ENCODE data around the gene TLE4. TPM values are rescaled to one million over a fixed set of nuclear protein-coding genes. Genes with fewer than 3 reads are reported as not detected.

TLE4 gene
- total RNA-seq, 4 donors from 2014 or later: 19.3 to 87.5 (median 41.5) TPM

GRCh38 chr9:79711874-79712273, 140.1 kb downstream of the TLE4 start:
- no peaks in the 10 kb centered on the region for H3K27me3 ChIP-seq
- no peak for DNase-seq
- H3K27ac ChIP-seq: no peak overlapping the region
- no peak overlapping the region for H3K4me3 ChIP-seq
- intact Hi-C loops (cut with DNase I; ENCODE audit: low total_unique reads): no loop called here
- H3K4me1 ChIP-seq: no peaks in the 10 kb centered on the region
- no peak for TF ChIP-seq POLR2A (IDR thresholded peaks at IDR 0.05)
- no peak for TF ChIP-seq POLR2AphosphoS5 (IDR thresholded peaks at IDR 0.05)
- in situ Hi-C loops (cut with MboI; ENCODE audit: low pct_ligation_motif_present in 1 of 4, low pct_unique_long_range_greater_than_20kb in 1 of 4, low sequenced_read_pairs in 3 of 4): no loop called here
- no peaks in the 10 kb centered on the region for H3K9me3 ChIP-seq
- H3K36me3 ChIP-seq: peaks cover 0 to 27% (median 6%) of the 10 kb centered on the region in 4 donors

- Histone ChIP-seq H3K9me3 (no peaks in the 10 kb centered on the region), H3K27ac (no peak overlapping the region), H3K27me3 (no peaks in the 10 kb centered on the region), H3K36me3 (peaks cover 0 to 36% (median 6%) of the 10 kb centered on the region in 4 donors), H3K4me1 (no peaks in the 10 kb centered on the region), H3K4me3 (no peak overlapping the region)
- 86 to 100% methylated on average over 1 to 2 of the region's 2 CpGs for WGBS, 2 donors (ENCODE audit: low coverage in 1 of 2)
- in situ Hi-C loops (cut with MboI; ENCODE audit: low pct_ligation_motif_present in 1 of 4, low pct_unique_long_range_greater_than_20kb in 1 of 4, low sequenced_read_pairs in 3 of 4) (no loop called here), intact Hi-C loops (cut with DNase I; ENCODE audit: low total_unique reads) (no loop called here)
- TF ChIP-seq POLR2AphosphoS5 (IDR thresholded peaks at IDR 0.05): no peak
- no peak for TF ChIP-seq EP300 (IDR thresholded peaks at IDR 0.05; ENCODE audit: low read depth)
- no peak for TF ChIP-seq POLR2A (IDR thresholded peaks at IDR 0.05)
- no peak for TF ChIP-seq CTCF (IDR thresholded peaks at IDR 0.05)
- DNase-seq: no peak
These were observed 147.3 kb downstream of the TLE4 start for GRCh38 chr9:79719021-79719420.

GRCh38 chr9:79719989-79720388, 148.2 kb downstream of the TLE4 start:
- H3K36me3 ChIP-seq: peaks cover 0 to 41% (median 6%) of the 10 kb centered on the region in 4 donors

GRCh38 chr9:79731171-79731890, 159.6 kb downstream of the TLE4 start:
- TF ChIP-seq CTCF (IDR thresholded peaks at IDR 0.05) (no peak), POLR2A (IDR thresholded peaks at IDR 0.05) (no peak), POLR2AphosphoS5 (IDR thresholded peaks at IDR 0.05) (no peak), EP300 (IDR thresholded peaks at IDR 0.05; ENCODE audit: low read depth) (no peak)
- Histone ChIP-seq H3K36me3 (no peaks in the 10 kb centered on the region), H3K27ac (no peak overlapping the region), H3K9me3 (no peaks in the 10 kb centered on the region), H3K4me3 (no peak overlapping the region), H3K4me1 (no peaks in the 10 kb centered on the region), H3K27me3 (no peaks in the 10 kb centered on the region)
- in situ Hi-C loops (cut with MboI; ENCODE audit: low pct_ligation_motif_present in 1 of 4, low pct_unique_long_range_greater_than_20kb in 1 of 4, low sequenced_read_pairs in 3 of 4): no loop called here
- WGBS, 2 donors (ENCODE audit: low coverage in 1 of 2): 66 to 73% methylated on average over 6 to 9 of the region's 9 CpGs
- no peak for DNase-seq
- intact Hi-C loops (cut with DNase I; ENCODE audit: low total_unique reads): no loop called here

More at GRCh38 chr9:79719989-79720388, 148.2 kb downstream of the TLE4 start:
- no peaks in the 10 kb centered on the region for H3K9me3 ChIP-seq
- no peaks in the 10 kb centered on the region for H3K27me3 ChIP-seq
- H3K27ac ChIP-seq: no peak overlapping the region
- DNase-seq: no peak
- 94 to 96% methylated on average over 9 to 11 of the region's 11 CpGs for WGBS, 2 donors (ENCODE audit: low coverage in 1 of 2)
- no peak overlapping the region for H3K4me3 ChIP-seq
- in situ Hi-C loops (cut with MboI; ENCODE audit: low pct_ligation_motif_present in 1 of 4, low pct_unique_long_range_greater_than_20kb in 1 of 4, low sequenced_read_pairs in 3 of 4): no loop called here
- no peaks in the 10 kb centered on the region for H3K4me1 ChIP-seq
- intact Hi-C loops (cut with DNase I; ENCODE audit: low total_unique reads): no loop called here
- TF ChIP-seq POLR2A (IDR thresholded peaks at IDR 0.05) (no peak), POLR2AphosphoS5 (IDR thresholded peaks at IDR 0.05) (no peak), EP300 (IDR thresholded peaks at IDR 0.05; ENCODE audit: low read depth) (no peak), CTCF (IDR thresholded peaks at IDR 0.05) (no peak)
